ENCODE results near the gene SEMA4C. TPM values are rescaled to one million over a fixed set of nuclear protein-coding genes. Genes with fewer than 3 reads are reported as not detected.

Gene SEMA4C
- total and polyA plus RNA-seq, 9 of the 15 experiments (the other 6 are each of a cell fraction or from before 2014, with no cell fraction given): 0.32 to 59.7 (median 23.9) TPM

- TF ChIP-seq CHD7 (IDR thresholded peaks at IDR 0.05; ENCODE audit: low read depth, low read length) (no peak), HDAC1 (IDR thresholded peaks at IDR 0.05) (peak; percentile 64 to 73), ZNF395 (CRISPR knock-in tag; IDR thresholded peaks at IDR 0.05) (peak; percentile 52; the same call in 1 of the 2 replicates), CEBPZ (IDR thresholded peaks at IDR 0.05; ENCODE audit: borderline replicate concordance, low read depth, low read length) (no peak), MTF1 (CRISPR knock-in tag; IDR thresholded peaks at IDR 0.05; ENCODE audit: borderline replicate concordance) (no peak), TRIM24 (IDR thresholded peaks at IDR 0.05) (peak; percentile 54 to 83)
These were observed 25.3 kb upstream of the SEMA4C start (continued) for GRCh38 chr2:96895032-96895745.
